Left lobe of liver (tissue), 2 donors: ENCODE results near the gene LIME1. TPM values are rescaled to one million over a fixed set of nuclear protein-coding genes. Genes with fewer than 3 reads are reported as not detected.
A peak's percentile ranks its signal among the peaks of the same experiment; 100 is the strongest.
"Not testable (repeated sequence)": the region's sequence is repeated elsewhere in the genome, so short reads cannot be mapped to it uniquely, and the experiment has no call there.

Experiments
- ATAC-seq: fragments of 200-7000 bp; cut with Tn5 transposase; one replicate; pipeline ENCODE4 v1.9.1; 2020; ENCODE audit warnings: mild to moderate bottlenecking, moderate library complexity
- DNase-seq: peaks from one replicate; pipeline ENCODE4 v3.0.0-alpha.2; 2020; ENCODE audit warnings: low spot score
- total RNA-seq: library from RNA; stranded (reverse); gene quantifications from one replicate; pipeline ENCODE4 v1.2.1, GENCODE V29; 2021
- donor health status: DM: no; HTN: no; CAD: no; lungs with moderate emphysema.
- donor health status: DM: no; HTN: yes; CAD: no.

Gene LIME1
- total RNA-seq, 1 donor from 2014 or later: 122 TPM

GRCh38 chr20:63706852-63707557 lies 29.5 kb upstream of the LIME1 start:
- peak; percentile 72 for DNase-seq
- peak; percentile 70 for ATAC-seq

GRCh38 chr20:63707558-63708300 lies 28.7 kb upstream of the LIME1 start, which contains the start of the genes ARFRP1 and ZGPAT:
ARFRP1 (minus strand) TSS chr20:63707976; CDS start chr20:63707091, 885 bp downstream.
ZGPAT (plus strand) TSS chr20:63708039; CDS start chr20:63708581, 542 bp downstream.
- DNase-seq: peak; percentile 96
- peak; percentile 94 for ATAC-seq

GRCh38 chr20:63708301-63709148 lies 27.9 kb upstream of the LIME1 start:
- peak; percentile 52 for DNase-seq
- no peak for ATAC-seq

GRCh38 chr20:63709149-63709527 lies 27.3 kb upstream of the LIME1 start:
- no peak for ATAC-seq
- no peak for DNase-seq

- no peak for ATAC-seq
- no peak for DNase-seq
These were observed 25.3 kb upstream of the LIME1 start for GRCh38 chr20:63711085-63711645.

- no peak for DNase-seq
- ATAC-seq: no peak
These were observed 24.3 kb upstream of the LIME1 start for GRCh38 chr20:63712191-63712590.

- no peak for ATAC-seq
These were observed 21.6 kb upstream of the LIME1 start for GRCh38 chr20:63714858-63715257.

GRCh38 chr20:63718996-63719395 lies 17.5 kb upstream of the LIME1 start:
- DNase-seq: no peak
- ATAC-seq: no peak

More at GRCh38 chr20:63714858-63715257, 21.6 kb upstream of the LIME1 start:
- no peak for DNase-seq

GRCh38 chr20:63722967-63723622 lies 13.4 kb upstream of the LIME1 start:
- not testable (repeated sequence) for ATAC-seq, DNase-seq

GRCh38 chr20:63730189-63730733 lies 6.2 kb upstream of the LIME1 start:
- not testable (repeated sequence) for DNase-seq, ATAC-seq

GRCh38 chr20:63731410-63731809 lies 5.1 kb upstream of the LIME1 start:
- DNase-seq (no peak), ATAC-seq (no peak)

- DNase-seq: no peak
- ATAC-seq: no peak
These were observed 4.1 kb upstream of the LIME1 start for GRCh38 chr20:63732118-63733095.

- no peak for ATAC-seq
- no peak for DNase-seq
These were observed 3.3 kb upstream of the LIME1 start for GRCh38 chr20:63733117-63733516.

- no peak for ATAC-seq
These were observed 2.8 kb upstream of the LIME1 start for GRCh38 chr20:63733579-63734081.

GRCh38 chr20:63734111-63734945 lies 2.1 kb upstream of the LIME1 start:
- DNase-seq: peak; percentile 97

More at GRCh38 chr20:63733579-63734081, 2.8 kb upstream of the LIME1 start:
- no peak for DNase-seq

GRCh38 chr20:63734946-63735858 lies 1.3 kb upstream of the LIME1 start:
- ATAC-seq (peak; percentile 25), DNase-seq (peak; percentile 84)

More at GRCh38 chr20:63734111-63734945, 2.1 kb upstream of the LIME1 start:
- ATAC-seq: peak; percentile 36
